ENCODE data around the gene DONSON. TPM values are rescaled to one million over a fixed set of nuclear protein-coding genes. Genes with fewer than 3 reads are reported as not detected.
A peak's percentile ranks its signal among the peaks of the same experiment; 100 is the strongest.
"Not testable (repeated sequence)": the region's sequence is repeated elsewhere in the genome, so short reads cannot be mapped to it uniquely, and the experiment has no call there.

Gene DONSON
- total RNA-seq, 4 donors from 2014 or later, result 11.5 to 20.6 (median 18.1) TPM

- WGBS, 2 donors, result 95 to 98% methylated on average over 2 of the region's 2 CpGs
- Histone ChIP-seq H3K36me3 (peaks cover 0 to 88% (median 0%) of the 10 kb centered on the region in 3 donors), H3K27ac (no peak overlapping the region), H3K4me1 (no peaks in the 10 kb centered on the region), H3K27me3 (no peaks in the 10 kb centered on the region), H3K4me3 (no peak overlapping the region), H3K9me3 (no peaks in the 10 kb centered on the region)
- no peak for DNase-seq (ENCODE audit: low spot score in 2 of 2)
- TF ChIP-seq EP300 (IDR thresholded peaks at IDR 0.05) (no peak), POLR2A (IDR thresholded peaks at IDR 0.05) (no peak), CTCF (IDR thresholded peaks at IDR 0.05) (no peak)
Observed at GRCh38 chr21:33618407-33618806, 29.9 kb upstream of the DONSON start.

GRCh38 chr21:33617565-33617964 is 29.1 kb upstream of the DONSON start:
- 87 to 89% methylated on average over 11 of the region's 11 CpGs for WGBS, 2 donors
- H3K27me3 ChIP-seq; H3K4me1 ChIP-seq; H3K4me3 ChIP-seq; H3K9me3 ChIP-seq; DNase-seq (ENCODE audit: low spot score in 2 of 2); H3K27ac ChIP-seq: not testable (repeated sequence)
- peaks cover 0 to 88% (median 2%) of the 10 kb centered on the region in 3 donors for H3K36me3 ChIP-seq

GRCh38 chr21:33611006-33611744 is 22.7 kb upstream of the DONSON start:
- Histone ChIP-seq H3K36me3 (peaks cover 0 to 85% (median 2%) of the 10 kb centered on the region in 3 donors), H3K27me3 (no peaks in the 10 kb centered on the region), H3K27ac (no peak overlapping the region), H3K4me3 (no peak overlapping the region), H3K9me3 (no peaks in the 10 kb centered on the region), H3K4me1 (peaks cover 0 to 11% (median 0%) of the 10 kb centered on the region in 4 donors)
- no peak for TF ChIP-seq EP300 (IDR thresholded peaks at IDR 0.05)
- no peak for TF ChIP-seq POLR2A (IDR thresholded peaks at IDR 0.05)
- no peak for TF ChIP-seq CTCF (IDR thresholded peaks at IDR 0.05)
- 75 to 76% methylated on average over 7 of the region's 7 CpGs for WGBS, 2 donors
- no peak for DNase-seq (ENCODE audit: low spot score in 2 of 2)

- no peak for TF ChIP-seq EP300 (IDR thresholded peaks at IDR 0.05)
- 41% methylated on average over 1 of the region's 1 CpG for WGBS, 2 donors
Observed at GRCh38 chr21:33608559-33608958, 20.1 kb upstream of the DONSON start.

GRCh38 chr21:33598051-33598450 is 9.6 kb upstream of the DONSON start:
- DNase-seq (ENCODE audit: low spot score in 2 of 2), result no peak
- Histone ChIP-seq H3K36me3 (peaks cover 0 to 78% (median 7%) of the 10 kb centered on the region in 3 donors), H3K27ac (no peak overlapping the region), H3K9me3 (no peaks in the 10 kb centered on the region), H3K4me3 (no peak overlapping the region), H3K27me3 (no peaks in the 10 kb centered on the region), H3K4me1 (no peaks in the 10 kb centered on the region)
- TF ChIP-seq POLR2A (IDR thresholded peaks at IDR 0.05) (no peak), CTCF (IDR thresholded peaks at IDR 0.05) (no peak), EP300 (IDR thresholded peaks at IDR 0.05) (no peak)
- WGBS, 2 donors, result 86 to 88% methylated on average over 1 of the region's 1 CpG

More at GRCh38 chr21:33608559-33608958, 20.1 kb upstream of the DONSON start:
- peaks cover 0 to 11% (median 0%) of the 10 kb centered on the region in 4 donors for H3K4me1 ChIP-seq
- H3K9me3 ChIP-seq, result no peaks in the 10 kb centered on the region
- H3K4me3 ChIP-seq, result no peak overlapping the region
- H3K27me3 ChIP-seq, result no peaks in the 10 kb centered on the region
- H3K27ac ChIP-seq, result peak overlapping the region in 2 of 4 donors; percentile 22 to 80
- DNase-seq (ENCODE audit: low spot score in 2 of 2), result no peak
- H3K36me3 ChIP-seq, result peaks cover 0 to 66% (median 2%) of the 10 kb centered on the region in 3 donors

GRCh38 chr21:33587792-33588484 is 546 bp downstream of the DONSON start:
- H3K4me1 ChIP-seq, result peaks cover 0 to 18% (median 3%) of the 10 kb centered on the region in 4 donors
- peak overlapping the region; percentile 74 to 85 (median 79) for H3K4me3 ChIP-seq
- no peaks in the 10 kb centered on the region for H3K9me3 ChIP-seq
- peak overlapping the region; percentile 79 to 92 (median 85) for H3K27ac ChIP-seq
- peak in 1 of 5 experiments; percentile 17 for TF ChIP-seq CTCF (IDR thresholded peaks at IDR 0.05)
- no peak for TF ChIP-seq EP300 (IDR thresholded peaks at IDR 0.05)
- 1 to 2% methylated on average over 26 to 31 of the region's 57 CpGs for WGBS, 2 donors
- peak in 1 of 2 donors; percentile 13 for DNase-seq (ENCODE audit: low spot score in 2 of 2)
- peaks cover 0 to 4% (median 0%) of the 10 kb centered on the region in 3 donors for H3K36me3 ChIP-seq
- no peaks in the 10 kb centered on the region for H3K27me3 ChIP-seq
